ENCODE results near the gene POLDIP3.
"Not testable (repeated sequence)": the region's sequence is repeated elsewhere in the genome, so short reads cannot be mapped to it uniquely, and the experiment has no call there.

POLDIP3 gene

DNA sequence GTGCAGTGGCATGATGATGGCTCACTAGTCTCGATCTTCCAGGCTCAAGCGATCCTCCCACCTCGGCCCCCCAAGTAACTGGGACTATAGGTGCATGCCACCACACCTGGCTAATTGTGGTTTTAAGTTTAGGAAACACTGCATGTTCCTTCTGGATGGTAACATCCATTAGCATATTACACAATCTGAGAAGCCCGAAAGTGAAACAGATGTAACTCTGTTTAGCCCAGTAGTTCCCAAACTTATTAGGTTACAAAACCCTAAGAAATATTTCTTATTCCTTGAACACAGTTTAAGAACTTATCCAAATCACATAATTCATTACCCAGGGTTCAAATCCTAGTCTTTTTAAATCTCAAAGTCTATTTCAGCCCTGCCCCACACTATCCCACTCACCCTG is 28.3 kb downstream of the POLDIP3 start:
- DNase-seq (ENCODE audit: low spot score): no peak

DNA sequence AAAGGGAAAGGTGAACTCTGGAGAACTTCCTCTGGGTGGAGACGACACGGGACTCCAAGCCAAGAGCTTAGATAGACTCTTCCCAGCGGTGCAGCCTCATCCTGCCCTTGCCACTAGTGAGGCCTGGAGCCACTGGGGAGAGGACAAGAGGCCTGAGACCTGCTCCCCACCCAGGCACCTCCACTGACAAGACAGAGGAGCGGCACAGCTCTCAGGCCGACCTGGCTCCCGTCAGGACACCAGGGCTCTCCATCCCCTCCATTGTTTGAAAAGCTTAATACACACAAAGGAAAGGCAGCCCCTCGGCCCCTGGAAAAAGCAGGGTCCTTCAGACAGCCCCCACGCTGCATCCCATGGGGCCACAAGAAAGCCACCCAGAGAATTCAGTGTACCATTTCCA is 29.6 kb downstream of the POLDIP3 start:
- DNase-seq (ENCODE audit: low spot score): no peak

DNA sequence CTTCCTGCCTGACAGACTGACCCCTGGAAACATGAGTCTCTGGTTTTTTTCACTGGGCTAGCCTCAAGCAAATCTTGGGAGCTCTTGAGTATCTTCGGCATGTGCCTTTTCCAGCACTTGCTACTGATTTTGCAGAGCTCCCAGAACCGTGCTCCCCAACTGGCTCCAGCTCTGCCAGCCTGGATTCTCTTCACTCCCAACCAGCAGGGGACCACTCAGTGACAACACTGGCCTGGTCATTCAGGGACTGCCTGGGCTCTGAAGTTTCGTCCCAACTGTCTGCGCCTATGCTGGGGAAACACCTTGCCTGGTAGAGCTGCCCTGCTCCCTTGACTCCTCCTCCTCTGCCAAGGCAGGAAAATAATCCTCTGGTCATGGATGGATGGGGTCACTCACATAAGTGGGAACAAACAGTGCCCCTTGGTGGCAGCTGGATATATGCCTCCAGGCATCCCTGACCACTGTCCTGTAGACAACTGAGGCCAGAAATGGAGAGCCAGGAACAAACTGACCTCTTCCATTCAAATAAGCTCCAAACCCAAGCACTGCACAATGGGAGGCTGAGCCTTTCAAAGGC is 30.2 kb downstream of the POLDIP3 start:
- DNase-seq (ENCODE audit: low spot score): no peak

DNA sequence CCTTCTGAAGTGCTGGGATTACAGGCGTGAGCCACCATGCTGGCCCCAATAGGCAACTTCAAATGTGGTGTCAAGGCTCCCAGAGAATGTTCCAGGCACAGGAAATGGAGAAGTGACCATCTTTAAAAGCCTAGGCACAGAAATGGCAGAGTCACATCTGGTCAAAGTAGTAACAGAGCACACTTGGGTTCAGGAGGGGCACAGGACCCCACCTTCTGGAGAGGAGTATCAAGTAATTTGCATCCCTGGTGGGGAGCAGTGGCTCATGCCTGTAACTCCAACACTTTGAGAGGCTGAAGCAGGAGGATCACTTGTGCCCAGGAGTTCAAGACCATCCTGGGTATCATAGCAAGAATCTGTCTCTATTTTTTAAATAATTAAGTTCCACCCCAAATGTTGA is 31.7 kb downstream of the POLDIP3 start:
- no peak for DNase-seq (ENCODE audit: low spot score)

DNA sequence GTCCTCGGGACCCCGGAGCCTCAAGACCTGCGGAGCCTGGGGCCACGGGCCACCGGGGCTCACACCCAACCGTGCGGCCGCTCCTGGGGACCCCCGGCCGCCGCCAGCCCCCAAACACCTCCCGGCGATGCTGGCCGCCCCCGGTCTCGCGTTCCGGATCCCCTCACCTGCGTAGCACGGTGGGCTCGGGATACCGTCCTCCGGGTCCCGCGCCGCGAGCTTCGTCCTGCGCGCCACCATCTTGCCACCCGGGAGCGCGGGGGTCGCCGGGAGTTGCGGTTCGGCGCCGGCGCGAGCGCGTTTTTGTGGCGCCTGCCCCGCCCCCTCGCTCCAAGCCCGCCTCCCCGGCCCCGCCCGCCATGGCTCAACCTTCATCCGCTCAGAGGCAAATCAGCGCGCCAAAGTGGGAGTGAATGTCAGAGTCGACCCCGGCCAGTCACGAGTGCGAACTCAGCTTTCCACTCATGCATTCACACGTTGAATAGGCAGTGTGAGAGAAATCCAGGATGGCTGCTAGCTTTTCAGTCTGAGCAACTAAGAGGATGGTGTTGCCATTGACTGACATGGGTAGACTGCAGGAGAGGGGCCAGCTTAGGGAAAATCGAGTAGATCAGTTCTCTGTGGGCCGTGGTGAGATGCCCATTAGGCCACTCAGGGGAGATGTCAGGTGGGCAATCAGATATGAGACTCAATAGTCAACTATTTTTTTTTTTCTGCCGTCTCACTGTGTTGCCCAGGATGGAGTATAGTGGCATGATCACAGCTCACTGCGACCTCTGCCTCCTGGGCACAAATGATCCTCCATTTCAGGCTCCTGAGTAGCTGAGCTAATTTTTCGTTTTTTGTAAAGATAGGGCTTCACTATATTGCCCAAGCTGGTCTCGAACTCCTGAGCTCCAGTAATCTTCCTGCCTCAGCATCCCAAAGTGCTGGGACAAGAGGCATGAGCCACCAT is 32.6 kb downstream of the POLDIP3 start:
- DNase-seq (ENCODE audit: low spot score): peak; percentile 62

DNA sequence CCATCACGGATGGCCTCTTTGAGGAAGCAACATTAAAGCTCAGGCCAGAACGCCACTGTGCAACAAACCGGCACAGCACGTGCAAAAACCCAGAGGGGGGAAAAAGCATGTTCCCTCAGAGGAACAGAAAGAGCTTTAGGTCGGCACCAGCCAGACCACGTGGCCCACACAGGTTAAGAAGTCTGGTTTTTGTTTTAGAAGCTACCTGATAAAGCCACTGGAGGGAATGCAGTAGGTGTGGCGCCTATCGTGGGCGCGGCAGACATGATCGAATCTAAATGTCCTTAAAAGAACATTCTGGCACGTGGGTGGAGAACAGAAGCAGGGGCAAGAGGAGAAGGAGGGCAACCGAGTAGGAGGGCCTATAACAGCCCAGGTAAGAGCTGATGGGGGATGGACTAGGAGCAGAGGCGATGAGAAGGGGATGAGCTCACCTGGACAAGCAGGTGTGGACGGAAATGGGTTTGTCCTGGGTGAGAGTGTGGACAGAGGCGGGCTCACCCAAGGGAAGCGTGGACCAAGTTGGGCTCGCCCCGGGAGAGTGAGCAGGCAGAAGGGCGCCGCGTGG is 33.4 kb downstream of the POLDIP3 start:
- DNase-seq (ENCODE audit: low spot score): not testable (repeated sequence)

DNA sequence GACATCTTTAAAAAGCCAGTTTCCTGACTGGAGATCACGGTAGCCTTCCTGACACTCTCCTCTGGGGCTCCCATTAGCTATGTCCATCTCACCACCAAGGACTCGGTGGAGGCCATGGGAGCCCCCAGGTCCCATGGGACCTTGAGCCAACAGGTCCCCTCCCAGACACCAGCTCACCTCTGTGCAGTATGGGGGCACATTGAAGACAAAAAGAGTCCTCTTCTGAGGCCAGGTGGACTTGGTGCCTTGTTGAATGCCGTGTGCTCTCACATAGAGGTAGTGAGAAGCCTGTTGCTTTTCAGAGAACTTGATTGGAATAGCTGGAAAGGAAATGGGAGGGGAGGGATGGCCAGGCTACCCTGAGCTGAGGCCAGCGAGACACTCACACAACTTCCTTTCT is 34.6 kb downstream of the POLDIP3 start:
- DNase-seq (ENCODE audit: low spot score): not testable (repeated sequence)

DNA sequence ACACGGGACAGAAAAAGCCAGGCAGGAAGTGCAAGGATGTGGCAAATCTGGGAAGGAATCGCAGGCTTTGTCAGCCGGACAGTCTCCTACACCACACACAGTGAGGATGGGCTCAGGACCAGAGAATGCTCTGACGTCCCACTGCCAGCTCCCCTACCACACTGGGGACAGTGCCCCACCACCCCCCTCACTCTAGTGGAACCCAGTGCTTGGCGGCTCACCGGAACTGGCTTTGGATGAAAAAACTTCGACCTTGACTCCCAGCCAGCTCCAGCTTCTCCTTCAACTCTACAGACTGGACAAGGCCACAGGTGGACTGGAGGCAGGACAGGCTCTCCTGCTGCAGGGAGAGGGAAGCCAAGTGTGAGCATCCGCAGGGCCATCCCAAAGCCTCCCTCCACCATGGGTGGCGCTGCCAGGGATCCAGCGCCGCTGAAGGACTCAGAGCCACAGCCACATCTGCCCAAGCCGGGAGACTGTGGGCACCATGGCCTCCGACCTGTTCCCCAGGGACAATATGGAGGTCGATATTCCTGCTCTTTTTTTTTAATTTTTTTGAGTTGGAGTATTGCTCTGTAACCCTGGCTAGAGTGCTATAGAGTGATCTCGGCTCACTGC is 37.0 kb downstream of the POLDIP3 start:
- DNase-seq (ENCODE audit: low spot score): no peak

DNA sequence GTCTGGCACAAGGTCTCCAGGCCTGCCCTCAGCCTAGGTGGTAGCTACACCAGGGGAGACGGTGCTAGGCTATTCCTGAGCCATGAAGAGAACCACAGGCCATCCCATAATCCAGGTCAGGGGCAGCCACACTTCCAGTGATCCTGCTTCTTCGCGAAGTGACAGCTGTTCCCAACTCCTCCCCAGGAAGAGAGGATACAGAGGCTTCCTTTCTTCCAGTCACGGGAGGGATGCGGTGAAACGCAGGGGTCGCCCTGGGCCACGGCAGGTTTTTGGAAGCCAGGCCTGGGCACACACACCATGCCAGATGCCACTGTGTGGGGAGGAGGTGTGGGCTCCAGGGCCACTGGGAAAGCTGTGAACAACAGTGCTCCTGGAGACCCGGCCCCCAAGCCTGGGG is 37.5 kb downstream of the POLDIP3 start:
- DNase-seq (ENCODE audit: low spot score): not testable (repeated sequence)

DNA sequence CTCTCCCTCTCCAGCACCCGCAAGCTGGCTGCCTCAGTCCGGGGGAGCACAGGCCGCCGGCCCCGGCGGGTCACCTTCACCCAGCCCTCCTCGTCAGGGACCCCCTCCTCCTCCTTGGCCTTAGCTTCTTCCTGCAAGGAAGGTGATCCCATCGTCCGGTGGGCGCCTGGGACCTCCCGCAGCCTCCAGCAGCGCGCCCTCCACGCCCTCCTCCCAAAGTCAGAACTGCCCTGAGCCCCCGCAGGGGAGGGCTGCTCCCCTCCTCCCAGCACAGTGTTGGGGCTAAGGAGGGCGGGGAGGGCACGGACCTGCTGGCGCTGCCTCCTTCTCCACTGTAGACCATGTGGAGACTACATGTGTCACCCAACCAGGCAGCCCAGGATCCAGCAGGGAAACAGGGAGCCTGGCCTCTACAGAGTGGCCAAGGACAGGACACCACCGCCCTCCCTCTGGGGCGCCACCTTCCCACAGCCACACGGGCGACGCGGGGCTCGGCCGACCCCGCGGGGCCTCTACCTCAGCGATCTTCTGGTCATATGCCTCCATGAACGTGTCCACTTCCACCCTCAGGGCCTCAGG is 38.6 kb downstream of the POLDIP3 start:
- not testable (repeated sequence) for DNase-seq (ENCODE audit: low spot score)

DNA sequence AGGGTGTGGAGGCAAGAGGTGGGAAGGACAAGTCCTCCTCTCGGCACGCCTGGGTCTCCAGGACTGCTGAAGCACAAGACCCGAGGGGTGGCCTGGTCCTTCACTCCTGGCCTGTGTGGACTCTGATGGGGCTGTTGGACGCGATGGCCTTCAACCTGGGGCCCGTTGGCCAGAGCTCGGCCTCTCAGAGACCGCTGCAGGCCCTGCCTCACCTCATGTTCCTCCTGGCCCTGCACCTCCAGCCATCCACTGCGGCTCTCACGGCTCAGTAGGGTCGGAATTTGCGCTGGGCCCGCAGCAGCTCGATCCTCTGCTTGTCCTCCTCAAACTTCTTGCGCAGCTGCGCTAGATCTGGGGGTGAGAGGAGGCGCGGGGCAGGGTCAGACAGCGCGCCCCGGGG is 40.2 kb downstream of the POLDIP3 start:
- DNase-seq (ENCODE audit: low spot score): not testable (repeated sequence)

DNA sequence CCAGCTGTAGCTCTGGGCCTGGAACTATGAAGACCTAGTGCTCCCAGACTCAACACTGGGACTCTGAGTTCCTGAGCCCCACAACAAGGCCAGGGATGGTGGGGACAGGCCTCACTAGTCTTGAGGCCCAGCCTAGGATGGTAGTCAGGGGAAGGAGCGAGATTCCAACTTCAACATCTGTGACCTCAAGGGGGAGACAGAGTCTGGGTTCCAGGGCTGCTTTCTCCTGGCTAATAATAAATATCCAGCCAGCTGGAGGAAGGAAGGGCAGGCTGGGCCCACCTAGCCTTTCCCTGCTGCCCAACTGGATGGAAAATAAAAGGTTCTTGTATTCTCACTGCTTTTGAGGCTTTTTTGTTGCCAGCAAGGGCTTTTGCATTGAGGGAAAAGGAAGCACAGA is 40.6 kb downstream of the POLDIP3 start:
- not testable (repeated sequence) for DNase-seq (ENCODE audit: low spot score)

DNA sequence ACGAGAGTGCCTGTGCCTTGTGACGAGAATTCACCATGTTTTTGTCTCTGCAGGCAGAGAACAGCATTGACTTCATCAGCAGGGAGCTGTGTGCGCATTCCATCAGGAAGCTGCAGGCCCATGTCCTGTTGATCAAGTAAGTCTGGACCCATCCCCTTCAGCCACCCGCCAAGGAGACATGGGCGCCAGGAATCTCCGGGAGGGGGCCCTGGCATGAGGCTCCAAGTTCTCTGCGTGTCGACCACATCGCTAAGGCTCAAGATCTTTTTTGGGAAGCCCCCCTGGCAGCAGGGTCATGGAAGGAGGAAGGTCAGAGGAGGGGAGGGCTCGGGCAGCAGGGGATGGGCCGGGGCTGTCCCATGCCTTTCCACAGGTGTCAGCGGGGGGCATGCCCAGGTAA is 43.6 kb downstream of the POLDIP3 start:
- DNase-seq (ENCODE audit: low spot score): not testable (repeated sequence)

DNA sequence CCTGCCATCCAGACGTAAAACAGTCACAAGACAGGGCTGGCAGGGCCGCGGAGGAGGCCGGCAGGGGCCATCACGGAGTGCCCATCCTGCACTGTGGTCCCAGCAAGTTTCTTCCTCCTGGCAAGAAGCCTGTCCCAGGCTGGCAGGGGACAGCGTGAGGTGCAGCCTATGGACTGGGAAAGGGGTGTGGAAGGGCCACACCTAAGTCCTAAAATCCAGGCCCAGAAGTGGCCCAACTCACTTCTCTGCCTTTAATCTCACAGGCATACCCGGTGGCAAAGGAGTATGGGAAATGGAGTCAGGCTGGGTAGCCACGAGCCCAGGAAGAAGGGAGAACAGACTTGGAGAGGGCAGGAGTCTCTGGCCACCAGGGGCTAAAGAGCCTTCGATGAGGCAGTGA is 44.1 kb downstream of the POLDIP3 start:
- DNase-seq (ENCODE audit: low spot score): not testable (repeated sequence)

DNA sequence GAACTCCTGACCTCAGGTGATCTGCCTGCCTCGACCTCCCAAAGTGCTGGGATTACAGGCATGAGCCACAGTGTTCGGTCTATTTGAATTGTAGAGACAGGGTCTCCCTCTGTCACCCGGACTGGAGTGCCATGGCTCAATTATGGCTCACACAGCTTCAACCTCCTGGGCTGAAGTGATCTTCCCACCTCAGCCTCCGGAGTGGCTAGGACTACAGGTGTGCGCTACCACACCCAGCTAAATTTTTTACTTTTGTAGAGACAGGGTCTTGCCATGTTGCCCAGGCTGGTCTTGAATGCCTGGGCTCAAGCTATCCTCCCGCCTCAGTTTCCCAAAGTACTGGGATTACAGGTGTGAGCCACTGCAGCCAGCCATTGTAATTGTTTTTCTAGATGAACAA is 46.7 kb downstream of the POLDIP3 start:
- DNase-seq (ENCODE audit: low spot score): not testable (repeated sequence)

DNA sequence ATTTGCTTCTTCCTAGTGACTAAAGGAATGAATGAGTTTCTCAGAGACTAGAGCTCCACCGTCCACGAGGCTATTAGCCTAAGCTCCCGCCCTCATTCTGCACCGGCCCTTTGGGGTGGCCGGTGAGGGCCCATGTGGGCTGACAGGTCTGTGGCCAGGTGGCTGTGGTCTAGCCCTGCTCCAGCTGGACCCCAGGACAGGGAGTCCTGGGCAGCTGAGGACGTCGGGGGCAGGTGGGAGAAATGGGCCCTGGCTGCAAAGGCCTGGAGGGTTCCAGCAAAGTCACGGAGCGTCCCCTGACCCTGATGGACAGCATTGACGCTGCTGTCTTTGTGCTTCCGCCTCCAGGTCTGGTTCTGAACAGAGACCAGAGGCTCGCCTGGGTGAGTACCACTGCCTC is 48.7 kb downstream of the POLDIP3 start:
- no peak for DNase-seq (ENCODE audit: low spot score)

DNA sequence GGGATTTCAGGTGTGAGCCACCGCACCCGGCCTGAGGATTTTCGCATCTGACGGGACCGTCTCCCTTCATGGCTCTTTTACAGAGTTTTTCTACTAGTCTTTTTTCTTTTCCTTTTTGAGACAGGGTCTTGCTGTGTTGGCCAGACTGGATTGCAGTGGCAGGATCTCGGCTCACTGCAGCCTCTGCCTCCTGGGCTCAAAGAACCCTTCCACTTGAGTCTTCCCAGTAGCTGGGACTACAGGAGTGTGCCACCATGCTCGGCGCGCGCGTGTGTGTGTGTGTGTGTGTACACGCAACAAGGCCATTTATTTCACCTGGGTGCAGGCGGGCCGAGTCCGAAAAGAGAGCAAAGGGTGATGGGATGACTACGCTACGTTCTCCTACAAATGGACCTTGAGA is 50.0 kb downstream of the POLDIP3 start:
- no peak for DNase-seq (ENCODE audit: low spot score)

DNA sequence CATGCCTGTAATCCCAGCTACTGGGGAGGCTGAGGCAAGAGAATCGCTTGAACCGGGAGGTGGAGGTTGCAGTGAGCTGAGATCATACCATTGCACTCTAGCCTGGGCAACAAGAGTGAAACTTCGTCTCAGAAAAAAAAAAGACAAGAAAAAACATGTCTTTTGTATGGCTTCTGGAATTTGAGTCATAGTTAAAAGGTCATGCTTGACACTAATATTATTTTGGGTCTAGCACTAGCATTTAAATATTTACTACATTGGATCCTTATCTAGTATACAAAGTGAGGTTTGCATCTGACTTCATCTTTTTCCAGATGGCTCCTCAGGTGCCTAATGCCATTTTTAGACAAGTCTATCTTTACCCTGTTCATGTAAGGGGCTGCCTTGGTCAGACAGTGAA is 50.7 kb downstream of the POLDIP3 start:
- not testable (repeated sequence) for DNase-seq (ENCODE audit: low spot score)

DNA sequence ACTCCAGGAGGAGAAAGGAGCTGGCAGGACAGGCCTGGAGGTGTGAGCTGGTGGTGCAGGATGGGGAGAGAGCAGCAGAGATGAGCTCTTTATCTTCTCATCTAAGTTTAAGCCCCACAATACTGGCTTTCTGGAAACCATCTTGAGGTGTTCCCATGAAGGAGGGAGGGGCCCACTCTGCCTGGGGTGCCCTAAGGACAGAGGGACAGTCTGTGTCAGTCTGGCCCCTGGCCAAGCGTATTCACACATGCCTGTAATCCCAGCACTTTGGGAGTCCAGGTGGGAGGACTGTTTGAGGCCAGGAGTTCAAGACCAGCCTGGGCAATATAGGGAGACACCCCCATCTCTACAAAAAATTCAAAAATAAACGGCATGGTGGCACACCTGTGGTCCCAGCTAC is 52.0 kb downstream of the POLDIP3 start:
- DNase-seq (ENCODE audit: low spot score): peak; percentile 47

DNA sequence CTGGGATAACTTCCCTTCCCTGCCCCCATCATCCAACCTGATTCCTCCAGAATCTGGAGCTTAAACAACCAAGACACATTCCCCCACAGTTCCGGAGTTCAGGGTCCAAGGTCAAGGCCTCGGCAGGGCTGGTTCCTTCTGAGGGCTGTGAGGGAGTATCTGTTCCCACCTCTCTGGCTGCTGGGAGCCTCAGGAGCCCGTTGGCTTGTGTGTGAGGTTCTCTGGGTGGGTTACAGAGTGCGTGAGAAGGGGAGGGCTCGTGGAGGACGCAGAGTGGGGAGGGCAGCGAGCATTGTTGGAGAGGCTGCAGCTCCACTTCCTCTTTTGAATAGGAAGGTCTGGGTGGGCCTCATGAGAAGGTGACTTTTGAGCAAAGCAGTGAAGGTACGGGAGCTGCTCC is 52.4 kb downstream of the POLDIP3 start:
- no peak for DNase-seq (ENCODE audit: low spot score)

DNA sequence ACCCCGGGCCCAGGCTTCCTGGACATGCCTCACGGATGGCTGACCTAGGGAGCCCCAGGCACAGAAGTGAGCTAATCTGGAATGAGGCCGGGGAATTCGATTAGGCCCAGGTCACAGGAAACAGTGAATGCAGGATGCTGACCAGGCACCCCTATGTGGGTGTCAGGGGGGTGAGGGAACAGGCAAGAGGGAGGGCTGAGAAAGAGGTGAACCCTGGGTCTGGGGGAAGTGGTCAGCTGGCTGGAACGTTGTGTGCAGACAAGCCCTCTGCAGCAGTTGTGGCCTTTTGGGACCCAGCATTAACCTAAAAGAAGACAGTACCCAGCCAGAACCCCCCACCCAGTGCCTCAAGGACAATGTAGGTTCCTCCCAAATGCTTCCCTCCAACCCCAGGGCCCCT is 52.8 kb downstream of the POLDIP3 start:
- DNase-seq (ENCODE audit: low spot score): no peak

DNA sequence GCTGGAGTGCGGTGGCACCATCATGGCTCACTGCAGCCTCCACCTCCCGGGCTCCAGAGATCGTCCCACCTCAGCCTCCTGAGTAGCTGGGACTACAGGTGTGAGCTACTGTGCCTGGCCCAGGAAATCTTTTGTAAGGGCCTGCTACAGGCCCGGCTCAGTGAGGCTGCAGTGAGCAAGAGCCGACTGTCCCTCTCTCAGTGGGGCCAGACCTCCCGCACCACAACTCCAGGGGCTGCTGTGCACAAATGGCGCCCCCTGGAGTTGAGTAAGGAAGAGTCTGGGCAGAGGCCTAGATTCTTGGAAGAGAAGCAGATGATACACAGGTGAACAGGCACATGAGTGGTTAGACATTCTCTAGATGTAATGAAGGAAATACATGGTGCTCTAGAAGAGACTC is 53.9 kb downstream of the POLDIP3 start:
- DNase-seq (ENCODE audit: low spot score): peak; percentile 64

Measured in SK-N-DZ (cell line).